G401 (cell line): ENCODE measurements around the gene MAST1. TPM values are rescaled to one million over a fixed set of nuclear protein-coding genes. Genes with fewer than 3 reads are reported as not detected.
A peak's percentile ranks its signal among the peaks of the same experiment; 100 is the strongest.
"Not testable (repeated sequence)": the region's sequence is repeated elsewhere in the genome, so short reads cannot be mapped to it uniquely, and the experiment has no call there.

Source experiments
- DNase-seq: peaks from one replicate; pipeline ENCODE4 v3.0.0-alpha.2; 2015; ENCODE audit warnings: low spot score
- in situ Hi-C: cut with HindIII; loops from 2 replicates; pipeline ENCODE4 v1.10.0; 2016; ENCODE audit warnings: low sequenced_read_pairs, mixed read lengths
- total RNA-seq: library from RNA; depleted of rRNA; stranded (reverse); fragments of >200 nt; shearing (Covaris generic); gene quantifications from 2 replicates; pipeline ENCODE4 v1.2.3, GENCODE V29; 2014

Gene MAST1
- total RNA-seq, 1 experiment from 2014 or later: 22.6 TPM

GRCh38 chr19:12834976-12835757, 3.1 kb upstream of the MAST1 start:
- in situ Hi-C loops: no loop called here
- peak; percentile 72 for DNase-seq

GRCh38 chr19:12836529-12836863, 1.8 kb upstream of the MAST1 start:
- no peak for DNase-seq
- in situ Hi-C loops: no loop called here

DNA sequence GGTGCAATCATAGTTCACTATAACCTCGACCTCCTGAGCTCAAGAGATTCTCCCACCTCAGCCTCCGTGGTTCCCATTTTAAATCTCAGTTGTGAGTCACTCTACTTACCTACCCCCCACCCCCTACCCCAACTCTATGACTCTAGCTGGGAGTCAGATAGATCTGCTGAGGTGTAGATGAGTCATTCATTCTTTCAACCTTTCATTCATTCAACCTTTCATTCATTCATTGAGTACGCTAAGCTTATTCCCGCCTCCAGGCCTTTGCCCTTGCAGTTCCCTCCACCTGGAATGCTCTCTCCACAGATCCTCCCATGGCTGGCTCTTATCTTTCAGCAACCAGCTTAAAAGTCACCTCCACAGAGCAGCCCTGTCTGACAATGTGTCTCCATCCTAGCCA, 1.1 kb upstream of the MAST1 start:
- in situ Hi-C loops: no loop called here
- DNase-seq: no peak

DNA sequence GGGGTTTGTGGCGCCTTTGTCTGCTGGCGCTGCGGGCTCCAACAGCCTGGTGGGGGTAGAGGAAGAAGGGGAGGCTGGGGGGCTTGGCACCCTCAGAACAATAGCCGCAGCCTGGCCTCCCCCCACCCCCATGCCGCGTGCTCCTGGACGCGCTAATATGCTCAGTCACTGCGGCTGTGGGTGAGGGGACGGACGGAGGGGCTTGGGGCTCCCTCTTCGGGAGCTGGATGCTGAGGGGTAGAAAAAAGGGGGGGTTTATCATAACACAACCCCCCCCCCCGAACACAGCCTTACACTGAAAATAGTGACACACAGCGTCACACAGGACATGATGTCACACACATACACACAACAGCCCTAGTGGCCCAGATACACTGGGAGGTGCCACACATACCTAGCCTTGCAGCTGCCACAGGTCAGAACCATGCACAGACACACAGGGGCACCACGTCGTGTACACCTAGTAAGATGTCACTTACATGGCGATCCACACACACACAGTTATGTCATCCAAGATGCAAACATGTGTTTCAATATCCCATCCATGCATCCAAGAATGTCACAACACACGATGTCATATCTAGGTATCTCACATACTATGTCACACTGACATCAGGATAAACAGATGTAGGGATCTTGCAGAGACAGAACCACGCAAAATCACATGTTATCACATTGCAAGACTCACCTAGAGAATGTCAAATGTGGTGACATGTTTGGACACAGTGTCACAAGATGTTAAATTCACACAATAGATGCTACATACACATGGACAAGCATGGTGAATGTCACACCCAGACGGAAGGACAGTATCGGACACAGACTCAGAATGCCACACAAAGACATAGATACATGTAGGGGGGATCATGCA, 806 bp downstream of the MAST1 start:
- peak; percentile 75 for DNase-seq
- in situ Hi-C loops: no loop called here

DNA sequence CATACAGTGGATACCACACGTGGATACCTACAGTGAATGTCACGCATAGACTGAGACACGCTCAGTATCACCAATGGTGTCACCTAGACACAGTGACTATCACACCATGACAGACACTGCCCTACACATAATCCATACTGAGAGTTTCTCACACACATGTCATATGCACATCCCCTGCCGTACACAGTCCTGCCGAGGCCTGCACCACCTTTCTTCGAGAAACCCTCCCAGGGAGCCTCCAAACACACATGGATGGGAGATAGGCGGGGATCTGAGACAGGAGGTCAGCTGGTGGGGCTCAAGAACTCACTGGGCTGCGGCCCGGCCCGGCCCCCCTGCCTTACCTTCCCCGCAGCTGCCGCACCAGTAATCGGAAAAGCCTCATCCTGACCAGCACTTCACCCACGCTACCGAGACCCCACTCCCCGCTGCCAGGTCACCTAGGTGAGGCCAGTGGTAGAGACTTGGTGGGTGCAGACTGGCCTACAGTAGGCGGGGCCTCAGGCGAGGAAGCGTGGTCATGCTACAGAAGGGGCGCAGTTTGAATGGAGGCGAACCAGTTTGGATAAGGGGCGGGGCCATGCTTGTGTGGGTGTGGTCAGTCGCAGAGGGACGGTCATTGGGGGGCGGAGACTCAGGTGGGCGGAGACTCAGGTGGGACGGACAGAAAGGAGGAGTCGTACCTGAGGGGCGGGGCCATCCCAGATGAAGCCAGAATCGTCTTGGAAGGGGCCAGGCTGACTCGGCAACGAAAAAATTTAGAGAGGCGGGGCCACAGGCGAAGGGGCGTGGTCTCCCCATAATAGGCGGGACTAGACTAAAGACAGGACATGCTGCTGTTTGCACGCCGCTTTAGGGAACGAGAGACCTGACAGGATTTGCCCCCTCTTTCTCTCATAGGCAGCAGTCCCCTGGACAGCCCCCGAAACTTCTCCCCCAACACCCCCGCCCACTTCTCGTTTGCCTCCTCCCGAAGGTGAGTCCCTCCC, 2.1 kb downstream of the MAST1 start:
- in situ Hi-C loops: no loop called here
- peak; percentile 93 for DNase-seq

GRCh38 chr19:12841094-12841493, 2.8 kb downstream of the MAST1 start:
- in situ Hi-C loops: no loop called here
- peak; percentile 83 for DNase-seq

DNA sequence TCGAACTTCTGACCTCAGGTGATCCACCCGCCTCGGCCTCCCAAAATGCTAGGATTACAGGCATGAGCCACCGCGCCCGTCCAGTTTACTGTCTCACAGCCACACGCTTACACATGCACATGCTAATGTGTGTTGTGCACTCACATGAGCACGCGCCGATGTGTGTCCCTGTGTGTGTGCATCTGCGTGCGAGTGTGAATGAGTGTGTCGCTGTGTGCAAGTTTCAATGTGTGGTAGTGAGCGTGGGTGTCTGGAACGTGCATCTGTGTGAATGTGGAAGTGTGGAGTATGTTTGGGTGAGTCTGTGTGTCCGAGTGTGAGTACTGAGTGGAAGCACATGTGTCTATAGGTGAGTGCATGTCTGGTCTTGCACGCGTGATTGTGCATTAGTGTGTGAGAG, 4.2 kb downstream of the MAST1 start:
- no peak for DNase-seq
- in situ Hi-C loops: no loop called here

DNA sequence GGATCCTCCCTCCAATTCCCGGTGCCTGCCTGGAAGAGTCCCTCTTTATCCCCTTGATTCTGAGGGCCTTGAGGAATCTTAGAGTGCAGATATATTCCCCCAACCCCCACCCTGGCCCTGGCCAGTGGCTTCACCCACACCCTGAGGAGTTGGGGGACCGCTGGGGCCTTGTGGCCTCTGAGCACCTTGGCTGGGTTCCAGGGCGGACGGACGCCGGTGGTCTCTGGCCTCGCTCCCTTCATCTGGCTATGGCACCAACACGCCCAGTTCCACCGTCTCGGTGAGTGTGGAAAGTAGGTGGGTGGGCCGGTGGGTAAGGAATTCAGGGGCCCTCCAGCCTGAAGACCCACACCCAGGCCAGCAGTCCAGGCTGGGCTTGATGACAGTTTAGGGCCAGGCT, 5.0 kb downstream of the MAST1 start:
- no peak for DNase-seq
- in situ Hi-C loops: no loop called here

- in situ Hi-C loops: no loop called here
- DNase-seq: no peak
Measured at GRCh38 chr19:12843999-12844732, 5.9 kb downstream of the MAST1 start.

- DNase-seq, in situ Hi-C loops: not testable (repeated sequence)
Measured at GRCh38 chr19:12846613-12847012, 8.3 kb downstream of the MAST1 start.

GRCh38 chr19:12847159-12848139, 9.1 kb downstream of the MAST1 start:
- DNase-seq: peak; percentile 81
- in situ Hi-C loops: no loop called here

DNA sequence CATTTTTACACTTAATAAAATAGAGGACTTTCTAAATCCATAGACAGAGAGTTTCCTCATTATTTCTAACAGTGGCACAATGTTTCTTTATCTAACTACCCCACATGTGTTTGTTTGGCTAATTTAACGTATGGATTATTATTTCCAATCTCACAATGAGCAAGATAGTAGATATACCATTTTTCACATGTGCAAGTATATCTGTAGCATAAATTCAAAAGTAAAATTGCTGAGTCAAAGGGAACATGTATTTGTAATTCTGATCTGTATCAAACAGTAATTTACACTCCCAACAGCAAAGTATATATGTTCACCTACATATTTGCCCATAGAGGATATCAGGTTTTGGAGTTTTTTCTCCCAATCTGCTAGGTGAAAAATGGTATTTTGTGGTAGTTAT, 18.3 kb downstream of the MAST1 start:
- no peak for DNase-seq
- in situ Hi-C loops: no loop called here

- DNase-seq: no peak
- in situ Hi-C loops: no loop called here
Measured at GRCh38 chr19:12858041-12858928, 20.0 kb downstream of the MAST1 start.

- in situ Hi-C loops: no loop called here
- DNase-seq: no peak
Measured at GRCh38 chr19:12859546-12859945, 21.2 kb downstream of the MAST1 start.

GRCh38 chr19:12864143-12864542, 25.8 kb downstream of the MAST1 start:
- DNase-seq: no peak
- in situ Hi-C loops: no loop called here

DNA sequence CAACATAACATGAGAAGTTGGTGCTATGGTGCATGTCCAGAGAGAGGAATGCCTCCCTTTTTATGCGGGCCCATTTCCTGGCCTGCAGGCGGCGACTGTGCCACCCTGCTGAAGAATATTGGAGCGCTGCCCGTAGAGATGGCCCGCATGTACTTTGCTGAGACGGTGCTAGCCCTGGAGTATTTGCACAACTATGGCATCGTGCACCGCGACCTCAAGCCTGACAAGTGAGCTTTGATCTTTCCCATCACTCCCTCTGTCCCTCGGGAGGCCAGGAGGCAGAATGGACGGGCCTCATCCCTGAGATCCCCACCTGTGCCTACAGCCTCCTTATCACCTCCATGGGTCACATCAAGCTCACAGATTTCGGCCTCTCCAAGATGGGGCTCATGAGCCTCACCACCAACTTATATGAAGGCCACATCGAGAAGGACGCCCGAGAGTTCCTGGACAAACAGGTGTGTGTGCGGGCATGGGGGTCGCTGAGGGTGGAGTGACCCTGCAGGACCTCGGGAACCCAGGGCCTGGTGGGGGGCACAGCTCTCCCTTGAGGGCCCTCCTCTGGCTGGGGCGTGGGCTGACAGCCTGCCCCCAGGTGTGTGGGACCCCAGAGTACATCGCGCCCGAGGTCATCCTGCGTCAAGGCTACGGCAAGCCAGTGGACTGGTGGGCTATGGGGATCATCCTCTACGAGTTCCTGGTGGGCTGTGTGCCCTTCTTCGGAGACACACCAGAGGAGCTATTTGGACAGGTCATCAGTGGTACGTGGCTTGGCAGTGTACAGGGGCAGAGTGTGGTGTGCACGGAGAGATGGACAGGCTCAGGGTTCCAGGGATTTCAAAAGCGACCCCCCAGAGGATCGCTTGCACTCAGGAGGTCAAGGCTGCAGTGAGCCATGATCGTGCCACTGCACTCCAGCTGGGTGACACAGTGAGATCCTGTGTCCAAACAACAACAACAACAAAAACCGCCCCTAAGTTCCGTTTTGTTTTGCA, 26.7 kb downstream of the MAST1 start:
- DNase-seq: no peak
- in situ Hi-C loops: no loop called here
